ENCODE results near the gene CYBC1.

GRCh38 chr17:82402865-82403264, 47.7 kb downstream of the CYBC1 start:
- TF ChIP-seq CTCF (IDR thresholded peaks at IDR 0.05): no peak
- no peak for TF ChIP-seq POLR2A (IDR thresholded peaks at IDR 0.05)

Data from testis (tissue), 2 donors.